Activated T-helper 2 cell treated with anti-CD3 and anti-CD28 coated beads, Interferon-gamma antibody, Interleukin-2, Interleukin-4, amounts not matched to agents 10 μg/mL and 5 μg/mL and 100 μg/mL, durations not matched to agents 14 hours and 24 hours and 36 hours (primary cell): ENCODE data around the gene TMEM182. TPM values are rescaled to one million over a fixed set of nuclear protein-coding genes. Genes with fewer than 3 reads are reported as not detected.

Source experiments
- DNase-seq: peaks from one replicate; pipeline ENCODE4 v3.0.0; 2021; ENCODE audit warnings: low spot score
- H3K27ac Mint-ChIP-seq: one replicate; pipeline ENCODE4 v1.8.0; 2021; ENCODE audit warnings: mixed read lengths
- H3K27me3 Mint-ChIP-seq: one replicate; pipeline ENCODE4 v1.8.0; 2021; ENCODE audit warnings: low read depth, mixed read lengths
- H3K36me3 Mint-ChIP-seq: one replicate; pipeline ENCODE4 v1.8.0; 2021; ENCODE audit warnings: low read depth, mixed read lengths
- H3K4me1 Mint-ChIP-seq: one replicate; pipeline ENCODE4 v1.8.0; 2021; ENCODE audit warnings: low read depth, mixed read lengths
- H3K4me3 Mint-ChIP-seq: one replicate; pipeline ENCODE4 v1.8.0; 2021; ENCODE audit warnings: low read depth, mild to moderate bottlenecking, moderate library complexity, mixed read lengths
- H3K9me3 Mint-ChIP-seq: one replicate; pipeline ENCODE4 v1.8.0; 2021; ENCODE audit warnings: mixed read lengths
- intact Hi-C: fragments of 100-400 bp; cut with micrococcal nuclease; formaldehyde crosslinking; loops from one replicate; pipeline ENCODE4 v1.15.1; 2023
- total RNA-seq: library from RNA; stranded (reverse); gene quantifications from 2 replicates; pipeline ENCODE4 v1.2.3, GENCODE V29; 2022

The TMEM182 gene, protein sequence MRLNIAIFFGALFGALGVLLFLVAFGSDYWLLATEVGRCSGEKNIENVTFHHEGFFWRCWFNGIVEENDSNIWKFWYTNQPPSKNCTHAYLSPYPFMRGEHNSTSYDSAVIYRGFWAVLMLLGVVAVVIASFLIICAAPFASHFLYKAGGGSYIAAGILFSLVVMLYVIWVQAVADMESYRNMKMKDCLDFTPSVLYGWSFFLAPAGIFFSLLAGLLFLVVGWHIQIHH
- 3.2 and 4.1 TPM in 2 replicates for total RNA-seq

GRCh38 chr2:102761763-102762162, at the start of gene TMEM182:
Gene TMEM182, plus strand, starts transcription at chr2:102762031. Its CDS starts 187 bp downstream, at chr2:102762218.
- DNase-seq, result no peak
- Mint-ChIP-seq H3K4me1 (no peaks in the 10 kb centered on the region), H3K27ac (no peak within 1 kb of the TSS), H3K27me3 (no peaks in the 10 kb centered on the region), H3K4me3 (no peak within 1 kb of the TSS), H3K9me3 (no peaks in the 10 kb centered on the region), H3K36me3 (no peaks in the 10 kb centered on the region)
- intact Hi-C loops, result no loop called here

- Mint-ChIP-seq H3K27ac (no peak overlapping the region), H3K4me1 (no peaks in the 10 kb centered on the region), H3K27me3 (no peaks in the 10 kb centered on the region), H3K9me3 (no peaks in the 10 kb centered on the region), H3K36me3 (peaks cover 32% of the 10 kb centered on the region), H3K4me3 (no peak overlapping the region)
- no peak for DNase-seq
- intact Hi-C loops, result no loop called here
Observed at GRCh38 chr2:102717308-102718018, 44.4 kb upstream of the TMEM182 start.

DNA sequence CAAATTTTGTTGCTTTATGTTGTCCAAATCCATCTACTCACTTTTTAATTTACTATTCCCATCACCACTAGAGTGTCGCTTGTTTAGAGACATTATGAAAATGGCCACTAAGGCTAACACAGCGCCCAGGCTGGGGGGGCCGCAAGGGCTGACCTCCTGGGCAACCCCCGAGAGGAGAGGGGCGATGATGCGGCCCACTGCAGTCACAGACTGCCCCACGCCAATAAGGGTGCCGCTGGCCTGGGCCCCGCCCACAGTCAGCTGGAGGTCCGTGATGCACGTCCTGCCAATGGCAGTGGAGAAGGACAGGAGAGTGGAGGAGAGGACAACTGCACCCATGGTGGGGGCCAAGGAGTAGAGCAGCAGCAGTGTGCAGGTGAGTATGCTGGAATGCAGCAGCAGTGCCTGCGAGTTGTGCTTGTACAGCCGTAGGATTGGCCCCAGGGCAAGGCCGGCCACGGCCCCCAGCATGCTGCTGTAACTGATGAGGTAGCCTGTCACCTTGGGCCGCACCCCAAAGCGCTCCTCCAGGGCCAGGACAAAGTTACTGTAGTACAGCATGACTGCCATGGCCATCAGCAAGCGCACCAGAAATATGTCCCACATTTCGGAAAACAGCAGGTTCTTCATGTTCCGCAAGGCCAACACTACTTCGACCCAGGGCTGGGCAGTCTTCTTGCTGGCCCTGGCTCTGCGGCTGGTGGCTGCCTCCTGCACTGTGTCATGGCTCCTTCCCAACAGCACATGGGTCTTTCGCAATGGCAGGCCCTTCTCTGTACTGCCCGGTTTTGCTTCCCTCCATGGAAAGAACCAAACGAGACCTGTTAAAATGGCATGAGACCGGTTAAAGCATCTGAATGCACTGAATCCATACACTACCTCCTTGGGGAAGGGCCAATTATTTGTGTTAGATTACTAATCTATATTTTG, 43.2 kb upstream of the TMEM182 start:
- DNase-seq, result no peak
- Mint-ChIP-seq H3K9me3 (no peaks in the 10 kb centered on the region), H3K27ac (no peak overlapping the region), H3K4me1 (no peaks in the 10 kb centered on the region), H3K4me3 (no peak overlapping the region), H3K27me3 (no peaks in the 10 kb centered on the region), H3K36me3 (peaks cover 37% of the 10 kb centered on the region)
- intact Hi-C loops, result no loop called here

DNA sequence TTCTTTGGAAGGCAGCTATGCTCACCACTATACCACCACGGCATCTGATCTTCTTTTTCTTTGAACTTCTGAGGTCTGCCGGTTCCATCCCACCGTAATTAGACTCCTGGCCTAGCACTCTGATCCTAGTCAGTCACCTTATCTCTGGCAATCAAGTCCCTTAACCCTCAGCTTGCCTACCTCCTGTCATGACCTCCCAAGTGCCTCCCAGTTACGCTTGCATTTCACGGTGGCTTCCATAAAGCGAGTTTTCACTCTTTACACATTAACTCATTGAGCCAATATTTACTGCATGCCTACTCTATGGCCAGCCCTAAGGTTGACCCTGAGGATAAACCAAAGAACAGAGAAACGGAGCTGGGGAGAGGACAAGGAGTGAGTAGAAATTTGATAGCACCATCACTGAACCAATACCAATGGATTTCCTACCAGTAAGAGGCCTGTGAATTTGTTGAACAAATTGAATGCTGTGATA, 37.8 kb upstream of the TMEM182 start:
- H3K27ac Mint-ChIP-seq, result no peak overlapping the region
- H3K27me3 Mint-ChIP-seq, result no peaks in the 10 kb centered on the region
- H3K36me3 Mint-ChIP-seq, result peaks cover 53% of the 10 kb centered on the region
- intact Hi-C loops, result no loop called here
- no peak overlapping the region for H3K4me3 Mint-ChIP-seq
- peaks cover 2% of the 10 kb centered on the region for H3K4me1 Mint-ChIP-seq
- H3K9me3 Mint-ChIP-seq, result no peaks in the 10 kb centered on the region
- DNase-seq, result no peak

DNA sequence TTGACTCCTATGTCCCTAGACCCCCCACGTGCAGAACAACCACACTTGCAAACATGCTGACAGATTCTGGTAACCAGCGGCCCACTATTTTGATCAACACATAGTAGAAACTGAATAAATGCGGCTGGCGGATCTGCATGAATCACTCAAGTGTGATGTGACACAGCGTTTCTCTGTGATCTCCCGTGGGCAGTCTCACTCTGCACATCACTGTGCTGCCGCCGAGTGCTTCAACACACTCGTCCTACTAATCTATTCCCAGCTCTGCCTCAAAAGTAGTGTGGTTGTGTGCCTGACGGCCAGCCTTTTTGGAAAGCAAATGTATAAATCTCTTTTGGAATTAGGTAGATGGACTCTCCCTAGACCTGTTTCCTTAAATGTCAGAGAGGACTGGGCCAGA, 37.3 kb upstream of the TMEM182 start:
- intact Hi-C loops, result no loop called here
- H3K36me3 Mint-ChIP-seq, result peaks cover 50% of the 10 kb centered on the region
- peaks cover 2% of the 10 kb centered on the region for H3K4me1 Mint-ChIP-seq
- H3K9me3 Mint-ChIP-seq, result no peaks in the 10 kb centered on the region
- no peaks in the 10 kb centered on the region for H3K27me3 Mint-ChIP-seq
- H3K27ac Mint-ChIP-seq, result no peak overlapping the region
- no peak for DNase-seq
- H3K4me3 Mint-ChIP-seq, result no peak overlapping the region

GRCh38 chr2:102726128-102727087, 35.4 kb upstream of the TMEM182 start:
- Mint-ChIP-seq H3K9me3 (no peaks in the 10 kb centered on the region), H3K4me1 (peaks cover 2% of the 10 kb centered on the region), H3K27me3 (no peaks in the 10 kb centered on the region), H3K4me3 (no peak overlapping the region), H3K36me3 (peaks cover 41% of the 10 kb centered on the region), H3K27ac (no peak overlapping the region)
- intact Hi-C loops, result no loop called here
- DNase-seq, result no peak

DNA sequence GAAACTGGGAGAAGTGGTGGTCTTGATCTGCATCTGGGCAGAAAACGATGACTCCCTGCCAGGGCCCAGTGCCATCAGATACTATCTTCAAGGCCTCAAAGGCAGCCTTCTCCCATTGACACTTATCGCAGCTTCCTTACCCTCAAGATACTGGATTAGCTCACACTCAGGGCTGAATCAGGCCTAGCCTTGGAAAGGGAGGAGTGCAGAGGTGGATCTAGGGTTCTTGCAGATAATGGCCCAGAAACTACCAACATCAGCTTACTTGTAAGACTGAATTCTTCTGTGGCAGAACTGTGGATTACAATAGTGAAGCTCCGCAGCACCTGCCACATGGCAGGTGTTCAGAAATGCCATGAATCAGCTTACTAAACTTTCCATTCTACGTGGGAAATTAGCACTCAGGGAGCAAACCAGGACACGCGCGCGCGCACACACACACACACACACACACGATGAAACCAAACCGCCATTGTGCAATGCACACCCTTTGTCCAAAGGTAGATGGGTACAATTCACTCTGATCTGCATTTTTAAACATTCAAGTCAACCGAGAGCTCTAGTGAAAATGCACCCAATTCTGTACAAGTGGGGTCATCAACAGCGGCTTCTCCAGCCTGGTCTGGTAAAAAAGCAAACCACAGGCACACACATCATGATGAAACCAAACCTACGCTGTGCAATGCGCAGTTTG, 26.3 kb upstream of the TMEM182 start:
- peaks cover 12% of the 10 kb centered on the region for H3K36me3 Mint-ChIP-seq
- peaks cover 30% of the 10 kb centered on the region for H3K4me1 Mint-ChIP-seq
- no peak for DNase-seq
- H3K9me3 Mint-ChIP-seq, result no peaks in the 10 kb centered on the region
- H3K4me3 Mint-ChIP-seq, result peak overlapping the region; percentile 96
- H3K27ac Mint-ChIP-seq, result no peak overlapping the region
- no peaks in the 10 kb centered on the region for H3K27me3 Mint-ChIP-seq
- intact Hi-C loops, result no loop called here

- intact Hi-C loops, result no loop called here
- Mint-ChIP-seq H3K4me3 (peak overlapping the region; percentile 96), H3K4me1 (peaks cover 30% of the 10 kb centered on the region), H3K9me3 (no peaks in the 10 kb centered on the region), H3K27me3 (no peaks in the 10 kb centered on the region), H3K36me3 (peaks cover 8% of the 10 kb centered on the region), H3K27ac (peak overlapping the region; percentile 89)
- DNase-seq, result no peak
Observed at GRCh38 chr2:102736110-102736409, 25.8 kb upstream of the TMEM182 start.

GRCh38 chr2:102736410-102737409, 25.1 kb upstream of the TMEM182 start:
- Mint-ChIP-seq H3K4me3 (peak overlapping the region; percentile 96), H3K36me3 (peaks cover 3% of the 10 kb centered on the region), H3K4me1 (peaks cover 30% of the 10 kb centered on the region), H3K27me3 (peaks cover 2% of the 10 kb centered on the region), H3K27ac (peak overlapping the region; percentile 89), H3K9me3 (no peaks in the 10 kb centered on the region)
- intact Hi-C loops, result no loop called here
- peak; percentile 83 for DNase-seq

DNA sequence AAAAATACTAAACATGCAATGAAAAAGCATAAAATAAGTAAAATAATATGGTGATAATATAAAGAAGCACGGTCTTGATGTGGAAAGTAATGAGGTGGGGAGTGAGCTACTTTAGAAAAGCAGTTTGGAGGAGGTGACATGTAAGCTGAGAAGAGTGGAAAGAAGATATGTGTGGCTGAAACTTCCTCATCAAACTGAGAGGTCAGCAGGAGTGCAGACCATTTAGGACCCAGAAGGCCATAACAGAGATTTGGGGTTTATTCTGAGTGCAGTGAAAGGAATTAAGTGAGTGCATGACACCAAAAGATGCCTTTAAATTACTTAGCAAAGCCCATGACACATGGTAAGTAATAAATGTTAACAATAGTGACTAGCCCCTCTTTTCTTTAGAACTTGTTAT, 24.4 kb upstream of the TMEM182 start:
- H3K4me3 Mint-ChIP-seq, result peak overlapping the region; percentile 96
- peaks cover 30% of the 10 kb centered on the region for H3K4me1 Mint-ChIP-seq
- H3K9me3 Mint-ChIP-seq, result no peaks in the 10 kb centered on the region
- no peak overlapping the region for H3K27ac Mint-ChIP-seq
- intact Hi-C loops, result no loop called here
- no peaks in the 10 kb centered on the region for H3K36me3 Mint-ChIP-seq
- no peak for DNase-seq
- H3K27me3 Mint-ChIP-seq, result peaks cover 5% of the 10 kb centered on the region

DNA sequence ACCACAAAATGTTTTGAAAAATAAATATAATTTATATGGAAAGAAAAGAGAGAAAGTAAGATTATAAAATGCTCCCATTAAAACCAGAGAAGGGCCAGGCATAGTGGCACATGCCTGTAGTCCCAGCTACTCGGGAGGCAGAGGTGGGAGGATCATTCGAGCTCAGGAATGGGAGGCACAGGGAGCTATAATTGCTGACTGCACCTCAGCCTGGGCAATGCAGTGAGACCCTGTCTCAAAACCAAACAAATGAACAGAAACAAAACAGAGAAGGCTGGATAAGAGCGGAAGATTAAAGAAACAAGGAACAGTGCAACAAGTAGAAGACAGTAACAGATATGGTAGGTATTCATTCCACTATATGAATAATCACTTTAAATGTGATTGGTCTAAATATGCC, 18.6 kb upstream of the TMEM182 start:
- Mint-ChIP-seq H3K4me3 (no peak overlapping the region), H3K36me3 (no peaks in the 10 kb centered on the region), H3K27ac (no peak overlapping the region), H3K4me1 (no peaks in the 10 kb centered on the region), H3K9me3 (no peaks in the 10 kb centered on the region), H3K27me3 (peaks cover 16% of the 10 kb centered on the region)
- DNase-seq, result no peak
- intact Hi-C loops, result no loop called here
